ENCODE data around the gene MRPL38.

MRPL38 gene

GRCh38 chr17:75917917-75918445 lies 13.3 kb upstream of the MRPL38 start:
- DNase-seq: no peak

DNA sequence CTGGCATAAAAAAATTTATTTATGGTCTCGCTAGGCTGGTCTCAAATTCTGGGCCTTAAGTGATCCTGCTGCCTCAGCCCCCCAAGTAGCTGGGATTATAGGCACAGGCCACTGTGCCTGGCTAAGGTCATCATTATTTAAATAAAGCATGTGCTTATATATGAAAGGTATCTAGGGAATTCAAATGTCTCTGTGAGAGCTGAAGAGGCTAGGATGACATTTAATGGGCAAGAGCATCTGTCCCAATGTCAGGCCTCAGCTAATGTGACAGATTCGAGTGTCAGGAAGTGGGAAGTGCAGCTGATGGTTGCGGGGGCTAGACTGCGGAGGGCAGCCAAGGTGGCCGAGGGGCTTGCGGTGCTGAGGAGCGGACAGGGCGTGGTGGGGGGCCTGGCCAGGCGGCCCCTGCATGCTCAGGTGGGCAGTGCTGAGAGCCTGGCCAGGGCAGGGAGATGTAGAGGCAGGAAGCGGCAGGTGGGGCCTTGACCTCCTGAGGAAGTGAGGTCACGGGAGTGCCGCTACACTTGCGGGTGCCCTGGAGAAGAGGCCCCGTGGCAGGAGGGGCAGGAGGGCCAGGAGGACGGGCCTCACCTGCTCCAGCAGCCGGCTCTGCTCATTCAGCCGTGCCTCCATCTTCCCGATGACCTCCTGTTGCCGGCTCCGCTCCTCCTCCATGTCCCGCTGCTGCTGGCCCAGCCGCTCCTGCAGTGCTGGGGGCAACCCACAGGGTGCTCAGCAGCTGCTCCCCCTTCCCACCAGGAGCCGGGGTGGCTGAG lies 12.6 kb upstream of the MRPL38 start:
- no peak for DNase-seq

- no peak for DNase-seq
Measured at GRCh38 chr17:75915268-75915667, 10.6 kb upstream of the MRPL38 start.

- no peak for DNase-seq
Measured at GRCh38 chr17:75914643-75915267, 10.1 kb upstream of the MRPL38 start.

DNA sequence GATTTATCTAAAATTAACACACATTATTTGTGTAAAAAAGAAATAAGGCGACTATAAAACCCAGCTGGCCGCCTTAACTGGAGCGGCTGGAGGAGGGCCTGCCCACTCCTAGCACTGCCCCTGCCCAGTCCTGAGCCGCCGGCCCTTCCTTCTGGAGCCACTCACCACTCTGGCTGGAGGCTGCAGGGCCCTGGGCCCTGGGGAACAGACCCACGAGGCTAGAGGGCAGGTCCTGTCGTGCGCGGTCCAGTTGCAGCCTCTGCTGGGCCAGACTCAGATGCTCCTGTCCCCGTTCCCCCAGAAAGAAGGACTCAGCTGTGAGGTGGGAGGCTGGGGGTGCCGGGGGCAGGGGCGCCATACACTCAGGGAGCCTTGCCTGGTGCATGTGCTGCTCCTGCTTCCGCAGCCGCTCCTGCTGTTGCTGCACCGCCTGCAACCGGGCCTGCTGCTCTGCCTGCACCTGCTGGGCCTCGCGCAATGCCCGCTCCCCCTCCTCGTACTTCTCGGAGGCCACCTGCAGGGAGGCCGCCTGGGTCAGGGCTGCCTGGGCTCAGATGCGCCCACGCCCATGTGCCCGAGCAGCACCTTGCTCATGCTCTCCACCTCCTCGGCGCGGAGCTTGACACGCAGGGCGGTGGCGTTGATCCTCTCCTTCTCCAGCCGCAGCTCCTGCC lies 9.0 kb upstream of the MRPL38 start:
- no peak for DNase-seq

- DNase-seq: no peak
Measured at GRCh38 chr17:75910699-75911098, 6.0 kb upstream of the MRPL38 start.

DNA sequence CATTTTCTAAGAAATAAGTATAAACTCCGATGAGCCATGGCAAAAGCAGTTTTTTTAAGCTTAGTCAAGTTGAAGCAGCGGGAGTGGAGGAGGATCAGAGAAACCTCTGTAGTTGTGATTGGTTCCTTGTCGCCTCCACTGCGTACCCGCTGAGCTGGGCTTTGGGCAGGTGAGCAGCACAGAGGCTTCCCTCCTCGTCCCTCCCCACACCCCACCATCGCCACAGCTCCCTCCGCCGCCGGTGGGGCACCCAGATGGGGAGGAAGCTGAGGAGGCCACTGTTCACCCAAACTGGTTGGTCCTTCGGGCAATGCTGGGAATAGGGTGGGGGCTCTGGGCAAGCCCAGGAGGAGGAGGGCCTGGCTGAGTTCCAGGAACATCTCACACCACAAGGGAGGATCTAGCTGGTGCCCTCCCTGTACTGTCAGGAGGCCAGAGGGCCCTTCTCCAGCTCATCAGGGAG lies 5.2 kb upstream of the MRPL38 start:
- DNase-seq: no peak

GRCh38 chr17:75909051-75909811 lies 4.5 kb upstream of the MRPL38 start:
- no peak for DNase-seq

DNA sequence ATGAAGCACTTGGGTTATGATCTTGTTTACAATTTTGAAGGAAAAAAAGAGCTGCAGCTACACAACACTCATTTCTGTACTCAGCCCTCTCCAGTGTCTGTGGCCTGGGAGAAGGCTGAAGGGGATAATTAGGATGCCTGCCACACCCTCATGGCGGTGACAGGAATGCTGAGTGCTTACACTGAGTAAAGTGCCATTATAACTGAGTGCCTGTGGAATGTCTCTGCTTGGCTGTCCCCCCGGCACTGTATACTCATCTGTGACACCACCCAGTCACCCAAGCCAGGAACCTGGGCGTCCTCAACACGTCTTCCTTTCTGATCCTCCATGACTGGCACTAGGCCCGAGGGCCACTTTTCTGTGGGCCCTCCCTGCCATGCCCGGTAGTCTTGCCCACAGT lies 3.5 kb upstream of the MRPL38 start:
- no peak for DNase-seq

DNA sequence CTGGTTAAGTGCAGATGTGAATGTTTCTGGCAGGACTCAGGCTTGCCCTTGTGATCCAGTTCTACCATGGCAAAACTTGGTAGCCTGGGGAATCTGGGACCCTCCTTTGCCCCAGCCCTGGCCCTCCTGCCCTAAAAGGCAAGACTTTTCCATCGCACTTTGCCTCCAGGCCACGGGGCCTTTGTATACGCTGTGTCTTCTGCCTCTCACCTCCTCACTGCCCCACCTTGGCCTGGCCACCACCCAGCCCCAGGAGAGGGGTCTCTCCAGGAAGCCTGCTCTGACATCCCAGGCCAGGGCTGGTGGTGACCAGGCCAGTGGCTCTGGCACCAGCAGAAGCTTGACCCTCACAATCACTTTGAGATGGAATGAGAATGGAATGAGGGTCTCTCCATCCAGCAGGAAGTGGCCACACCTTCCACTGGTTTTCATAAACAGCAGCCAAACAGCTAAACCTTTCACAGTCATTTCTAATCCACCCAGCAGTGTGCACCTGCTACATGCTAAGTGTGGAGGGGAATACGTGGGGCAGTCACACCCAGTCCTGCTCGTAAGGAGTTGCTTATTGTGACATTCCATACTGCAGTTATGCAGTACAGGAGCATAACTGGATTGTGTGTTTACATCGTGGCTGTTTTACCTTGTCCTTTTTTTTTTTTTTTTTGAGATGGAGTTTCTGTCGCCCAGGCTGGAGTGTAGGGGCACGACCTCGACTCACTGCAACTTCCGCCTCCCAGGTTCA lies 1.6 kb upstream of the MRPL38 start:
- no peak for DNase-seq

- no peak for DNase-seq
Measured at GRCh38 chr17:75902406-75902805, 2.3 kb downstream of the MRPL38 start.

GRCh38 chr17:75901727-75902126 lies 3.0 kb downstream of the MRPL38 start:
- no peak for DNase-seq

GRCh38 chr17:75900691-75901533 lies 3.8 kb downstream of the MRPL38 start:
- no peak for DNase-seq

DNA sequence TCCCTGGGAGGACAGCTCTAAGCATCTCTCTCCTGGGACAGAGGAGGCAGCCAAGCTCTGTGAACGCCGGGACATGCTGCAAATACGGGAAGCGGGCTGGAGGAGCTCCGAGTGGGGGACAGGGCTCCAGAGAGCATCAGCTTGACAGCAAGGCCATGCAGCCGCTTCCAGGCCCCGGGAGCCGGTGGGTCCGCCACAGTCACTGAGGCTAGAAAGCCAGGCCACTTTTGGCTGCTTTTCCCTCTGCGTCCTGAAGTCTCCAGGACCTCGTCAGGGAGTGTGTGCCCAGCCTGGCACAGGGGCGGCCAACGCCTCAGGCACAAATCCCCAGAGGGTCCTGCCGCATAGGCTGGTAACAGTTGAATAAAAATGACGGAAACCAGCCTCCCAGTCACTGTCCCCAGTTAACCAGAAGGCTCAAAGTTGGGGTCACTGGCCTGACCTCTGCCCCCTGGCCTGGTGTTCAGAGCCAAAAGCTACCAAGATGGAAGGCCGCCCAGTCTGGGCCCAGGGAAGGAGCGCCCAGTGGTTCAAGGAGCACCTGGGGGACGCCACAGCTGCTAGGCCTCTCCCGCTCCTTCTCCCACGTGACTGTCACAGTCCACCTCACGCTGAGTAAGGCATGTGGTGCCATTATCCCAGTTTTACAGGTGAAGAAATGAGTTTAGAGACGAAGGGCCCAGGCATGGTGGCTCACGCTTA lies 4.8 kb downstream of the MRPL38 start:
- no peak for DNase-seq

DNA sequence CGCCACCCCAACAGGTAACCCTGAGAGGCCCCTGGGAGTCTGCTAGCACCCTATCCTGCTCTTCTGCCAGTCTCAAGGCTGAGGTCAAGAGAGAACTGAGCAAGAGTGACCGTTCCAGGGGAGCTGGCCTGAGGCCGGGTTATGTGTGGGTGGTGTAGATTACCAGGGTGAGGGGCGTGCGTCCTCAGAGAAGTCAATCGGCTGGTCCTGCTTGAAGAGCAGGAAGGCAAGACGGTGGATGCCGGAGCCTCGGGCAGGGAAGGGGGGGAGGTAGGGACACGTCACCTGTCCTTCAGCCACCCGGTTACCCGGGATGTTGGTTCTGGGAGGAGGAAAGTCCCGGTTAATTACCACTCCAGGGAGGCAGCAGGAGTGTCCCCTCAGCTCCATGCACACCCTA lies 5.3 kb downstream of the MRPL38 start:
- DNase-seq: no peak

GRCh38 chr17:75898791-75899190 lies 5.9 kb downstream of the MRPL38 start:
- DNase-seq: no peak

GRCh38 chr17:75898065-75898464 lies 6.6 kb downstream of the MRPL38 start:
- DNase-seq: no peak

- no peak for DNase-seq
Measured at GRCh38 chr17:75897160-75898019, 7.3 kb downstream of the MRPL38 start.

DNA sequence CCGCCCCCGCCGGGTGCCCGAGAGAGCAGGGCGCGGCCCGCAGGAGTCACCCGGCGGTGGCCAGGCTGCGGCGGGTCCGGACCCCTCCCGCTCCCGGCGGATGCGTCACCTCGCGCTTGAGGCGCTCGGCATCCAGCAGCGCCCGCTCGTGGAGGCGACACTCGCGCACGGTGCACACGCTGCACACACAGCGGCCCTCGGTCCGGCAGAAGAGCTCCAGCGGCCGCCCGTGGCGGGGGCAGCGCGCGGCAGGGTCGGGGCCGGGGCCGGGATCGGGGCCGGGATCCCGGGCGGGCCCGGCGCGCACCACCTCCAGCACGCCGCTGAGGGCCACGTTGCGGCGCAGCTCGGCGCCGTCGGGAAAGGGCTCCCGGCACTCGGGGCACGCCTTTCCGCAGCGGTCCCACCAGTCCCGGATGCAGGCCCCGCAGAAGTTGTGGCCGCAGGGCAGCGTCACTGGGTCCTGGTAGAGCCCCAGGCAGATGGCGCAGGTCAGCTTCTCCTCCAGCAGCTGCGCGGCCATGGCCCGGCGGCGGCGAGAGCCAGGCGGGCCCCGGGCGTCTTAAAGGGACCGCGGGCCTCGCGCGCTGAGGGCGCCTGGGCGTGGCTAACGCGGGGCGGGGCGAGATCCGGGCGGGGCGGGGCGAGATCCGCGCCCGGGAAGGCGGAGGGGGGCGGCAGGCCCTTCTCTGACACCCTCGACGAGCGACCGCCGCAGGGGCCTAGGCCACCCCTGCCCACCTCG lies 8.1 kb downstream of the MRPL38 start, which contains the start of gene TRIM65:
Gene TRIM65, minus strand, starts transcription at position 537 of the 745 bp plus-strand sequence. Its CDS starts 14 bp downstream, at position 523.
- peak; percentile 82 for DNase-seq
